Lower lobe of right lung (tissue), 2 donors: ENCODE measurements around the gene CALU. TPM values are rescaled to one million over a fixed set of nuclear protein-coding genes. Genes with fewer than 3 reads are reported as not detected.

Experiments used
- ATAC-seq, 2 donors: fragments of 200-7000 bp; cut with Tn5 transposase; one replicate each; pipeline ENCODE4 v1.9.1; 2020 to 2022; ENCODE audit warnings: mild to moderate bottlenecking in 2 of 2, moderate library complexity in 2 of 2
- DNase-seq: peaks from one replicate; pipeline ENCODE4 v3.0.0-alpha.2; 2020
- H3K27ac ChIP-seq: fragments of 200-600 bp; one replicate; pipeline ENCODE4 v1.8.0; 2022
- H3K27me3 ChIP-seq: fragments of 200-600 bp; one replicate; pipeline ENCODE4 v1.8.0; 2022; ENCODE audit warnings: low read depth
- H3K36me3 ChIP-seq: fragments of 200-600 bp; one replicate; pipeline ENCODE4 v1.8.0; 2022; ENCODE audit warnings: mild to moderate bottlenecking
- H3K4me1 ChIP-seq: fragments of 200-600 bp; one replicate; pipeline ENCODE4 v1.8.0; 2022
- H3K4me3 ChIP-seq: fragments of 200-600 bp; one replicate; pipeline ENCODE4 v1.8.0; 2022; ENCODE audit warnings: mild to moderate bottlenecking
- H3K9me3 ChIP-seq: fragments of 200-600 bp; one replicate; pipeline ENCODE4 v1.8.0; 2022
- CTCF ChIP-seq: fragments of 200-600 bp; IDR thresholded peaks from one replicate; pipeline ENCODE4 v1.8.0; 2022; ENCODE audit warnings: antibody characterized with exemption, mild to moderate bottlenecking
- intact Hi-C: fragments of 100-400 bp; cut with DNase I; formaldehyde crosslinking; loops from one replicate; pipeline ENCODE4 v1.11.0; 2022
- total RNA-seq: library from RNA; stranded (reverse); fragmentation: NEBNext Ultra II Directional; extraction: Animal tissue kit (Norgen Biotek cat#: 25700); gene quantifications from one replicate; pipeline ENCODE4 v1.2.1, GENCODE V29; 2021
- donor health status: DM: no; HTN: yes; CAD: no; lungs with severe emphysema.

Gene CALU
- total RNA-seq, 1 donor from 2014 or later: 84.6 TPM

DNA sequence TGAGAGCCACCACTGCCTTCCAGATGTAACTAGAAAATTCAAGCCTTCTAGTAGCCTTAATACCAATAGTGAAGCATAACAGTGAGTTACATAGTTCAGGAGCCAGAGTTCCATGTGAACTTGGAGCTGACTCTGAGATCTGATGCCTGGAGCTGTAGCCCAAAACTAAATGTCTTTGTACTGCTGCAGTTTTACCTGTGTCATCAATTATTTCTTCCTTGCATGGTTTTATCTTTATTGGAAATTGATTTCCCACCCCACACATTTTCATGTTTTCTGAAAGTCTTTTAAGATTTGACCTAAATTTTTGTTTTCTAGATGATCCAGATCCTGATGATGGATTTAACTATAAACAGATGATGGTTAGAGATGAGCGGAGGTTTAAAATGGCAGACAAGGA is 19.4 kb downstream of the CALU start:
- Histone ChIP-seq H3K4me1 (peaks cover 10% of the 10 kb centered on the region), H3K36me3 (peaks cover 86% of the 10 kb centered on the region), H3K9me3 (no peaks in the 10 kb centered on the region), H3K4me3 (no peak overlapping the region), H3K27me3 (no peaks in the 10 kb centered on the region), H3K27ac (no peak overlapping the region)
- no peak for ATAC-seq
- no peak for DNase-seq
- intact Hi-C loops: no loop called here
- no peak for TF ChIP-seq CTCF

DNA sequence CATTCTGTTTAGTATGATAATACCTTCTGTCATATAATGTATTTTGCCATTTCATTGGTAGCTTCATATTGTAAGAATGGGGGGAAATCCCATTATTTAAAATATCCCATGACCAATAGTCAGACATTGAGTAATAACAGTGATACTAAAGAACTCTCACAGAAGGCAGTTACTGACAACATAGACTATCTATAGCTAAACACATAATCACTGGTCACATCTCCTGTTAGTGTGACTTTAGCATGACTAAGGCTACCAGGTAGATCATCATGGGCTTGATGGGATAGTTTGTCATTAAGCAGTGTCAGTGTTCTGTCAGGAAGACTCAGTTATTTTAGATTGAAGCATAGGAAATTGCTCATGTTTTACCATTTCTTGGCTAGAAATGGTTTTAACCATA is 20.1 kb downstream of the CALU start:
- Histone ChIP-seq H3K27ac (no peak overlapping the region), H3K4me1 (peaks cover 10% of the 10 kb centered on the region), H3K27me3 (no peaks in the 10 kb centered on the region), H3K9me3 (no peaks in the 10 kb centered on the region), H3K36me3 (peaks cover 86% of the 10 kb centered on the region), H3K4me3 (no peak overlapping the region)
- DNase-seq (no peak), ATAC-seq (no peak)
- TF ChIP-seq CTCF: no peak
- intact Hi-C loops: no loop called here

GRCh38 chr7:128763541-128763940 is 24.4 kb downstream of the CALU start:
- no peak overlapping the region for H3K4me3 ChIP-seq
- intact Hi-C loops: no loop called here
- no peak for TF ChIP-seq CTCF
- no peaks in the 10 kb centered on the region for H3K4me1 ChIP-seq
- no peaks in the 10 kb centered on the region for H3K27me3 ChIP-seq
- no peak for ATAC-seq
- H3K36me3 ChIP-seq: peaks cover 96% of the 10 kb centered on the region
- no peak overlapping the region for H3K27ac ChIP-seq
- DNase-seq: no peak
- H3K9me3 ChIP-seq: no peaks in the 10 kb centered on the region

DNA sequence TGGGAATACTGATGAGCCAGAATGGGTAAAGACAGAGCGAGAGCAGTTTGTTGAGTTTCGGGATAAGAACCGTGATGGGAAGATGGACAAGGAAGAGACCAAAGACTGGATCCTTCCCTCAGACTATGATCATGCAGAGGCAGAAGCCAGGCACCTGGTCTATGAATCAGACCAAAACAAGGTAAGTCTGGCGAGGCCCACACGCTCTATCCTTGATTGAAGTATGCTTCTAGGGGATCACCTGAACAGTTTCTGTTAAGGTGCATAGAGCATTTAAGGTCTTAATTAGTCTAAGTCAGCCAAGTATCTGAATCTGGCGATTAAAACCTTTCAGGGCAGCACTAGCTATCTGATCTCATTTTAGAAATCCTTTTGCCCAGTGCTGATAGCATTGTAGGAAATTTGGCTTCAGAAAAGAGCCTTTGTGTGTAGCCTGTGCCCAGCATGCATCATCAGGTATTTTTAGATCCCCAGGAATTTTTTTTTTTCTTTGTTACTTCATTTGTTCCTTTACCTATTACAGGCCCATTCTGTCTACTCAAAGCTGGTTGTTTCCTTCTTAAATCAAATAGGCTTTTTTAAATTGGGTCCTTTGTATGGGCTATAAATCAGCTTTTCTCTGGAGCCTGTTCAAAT is 28.4 kb downstream of the CALU start:
- TF ChIP-seq CTCF: no peak
- H3K4me1 ChIP-seq: peaks cover 6% of the 10 kb centered on the region
- peaks cover 96% of the 10 kb centered on the region for H3K36me3 ChIP-seq
- H3K9me3 ChIP-seq: no peaks in the 10 kb centered on the region
- H3K27ac ChIP-seq: no peak overlapping the region
- DNase-seq (no peak), ATAC-seq (no peak)
- no peaks in the 10 kb centered on the region for H3K27me3 ChIP-seq
- no peak overlapping the region for H3K4me3 ChIP-seq
- intact Hi-C loops: no loop called here

- no peak for TF ChIP-seq CTCF
- H3K4me1 ChIP-seq: peaks cover 6% of the 10 kb centered on the region
- H3K27ac ChIP-seq: no peak overlapping the region
- no peak overlapping the region for H3K4me3 ChIP-seq
- no peak for DNase-seq
- peak; percentile 92 to 93 for ATAC-seq
- no peaks in the 10 kb centered on the region for H3K27me3 ChIP-seq
- intact Hi-C loops: no loop called here
- no peaks in the 10 kb centered on the region for H3K9me3 ChIP-seq
- peaks cover 85% of the 10 kb centered on the region for H3K36me3 ChIP-seq
Measured at GRCh38 chr7:128770233-128770632, 31.1 kb downstream of the CALU start.
